Measurements from ENCODE around the gene SYT1.

GRCh38 chr12:79409562-79409961, 545.0 kb downstream of the SYT1 start:
- no peak for TF ChIP-seq USF2 (IDR thresholded peaks at IDR 0.05; ENCODE audit: low read length)
- no peak for TF ChIP-seq POLR2A (IDR thresholded peaks at IDR 0.05; ENCODE audit: control extremely low read depth in 1 of 2, low read depth in 2 of 2, low read length in 2 of 2)
- no peak for TF ChIP-seq BCL11A (IDR thresholded peaks at IDR 0.05; ENCODE audit: low read depth in 2 of 2, low read length in 2 of 2)

Data from H1 (cell line).